Neural cell (in vitro differentiated cells): ENCODE results near the gene ACADM.

Experiments used
- EZH2 ChIP-seq: fragments of 200-600, 300-800 bp; shearing (Covaris generic), sonication (generic); IDR thresholded peaks from 2 replicates; pipeline ENCODE4 v1.6.1; 2014; ENCODE audit warnings: antibody characterized with exemption, low read length, borderline replicate concordance, mild to moderate bottlenecking; ENCODE audit not compliant: insufficient read depth, poor library complexity, severe bottlenecking
- MXI1 ChIP-seq: fragments of 450-650 bp; conservative IDR thresholded peaks from 2 replicates; pipeline ENCODE4 v1.6.1; 2014; ENCODE audit warnings: antibody characterized with exemption, mild to moderate bottlenecking; ENCODE audit not compliant: poor library complexity, severe bottlenecking
- TF ChIP-seq, protein P1 (sequence below): fragments of 450-650 bp; IDR thresholded peaks from 2 replicates; pipeline ENCODE4 v1.5.1; 2014; ENCODE audit warnings: antibody characterized with exemption, mild to moderate bottlenecking, moderate library complexity; ENCODE audit not compliant: poor library complexity, severe bottlenecking
- TF ChIP-seq, protein P2 (sequence below): IDR thresholded peaks from 2 replicates; pipeline ENCODE4 v1.6.1; 2012; ENCODE audit warnings: borderline replicate concordance

DNA sequence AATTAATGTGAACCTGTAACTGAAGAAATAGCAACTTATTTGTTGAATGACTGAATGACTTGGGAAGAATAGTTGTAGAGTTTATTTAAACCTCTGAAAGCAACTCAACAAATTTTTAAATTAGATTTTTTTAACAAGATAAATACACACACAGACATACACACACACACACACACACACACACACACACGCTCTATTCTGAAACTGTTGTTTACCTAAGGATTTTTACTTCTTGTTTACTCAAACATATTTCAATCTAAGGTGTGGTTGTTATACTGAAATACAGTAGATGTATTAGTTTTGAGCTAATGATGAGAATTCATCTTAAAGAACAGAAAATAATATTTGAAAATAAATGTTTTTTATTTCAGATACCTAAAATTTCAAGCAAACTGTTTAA lies 11.5 kb downstream of the ACADM start:
- TF ChIP-seq, protein P1, sequence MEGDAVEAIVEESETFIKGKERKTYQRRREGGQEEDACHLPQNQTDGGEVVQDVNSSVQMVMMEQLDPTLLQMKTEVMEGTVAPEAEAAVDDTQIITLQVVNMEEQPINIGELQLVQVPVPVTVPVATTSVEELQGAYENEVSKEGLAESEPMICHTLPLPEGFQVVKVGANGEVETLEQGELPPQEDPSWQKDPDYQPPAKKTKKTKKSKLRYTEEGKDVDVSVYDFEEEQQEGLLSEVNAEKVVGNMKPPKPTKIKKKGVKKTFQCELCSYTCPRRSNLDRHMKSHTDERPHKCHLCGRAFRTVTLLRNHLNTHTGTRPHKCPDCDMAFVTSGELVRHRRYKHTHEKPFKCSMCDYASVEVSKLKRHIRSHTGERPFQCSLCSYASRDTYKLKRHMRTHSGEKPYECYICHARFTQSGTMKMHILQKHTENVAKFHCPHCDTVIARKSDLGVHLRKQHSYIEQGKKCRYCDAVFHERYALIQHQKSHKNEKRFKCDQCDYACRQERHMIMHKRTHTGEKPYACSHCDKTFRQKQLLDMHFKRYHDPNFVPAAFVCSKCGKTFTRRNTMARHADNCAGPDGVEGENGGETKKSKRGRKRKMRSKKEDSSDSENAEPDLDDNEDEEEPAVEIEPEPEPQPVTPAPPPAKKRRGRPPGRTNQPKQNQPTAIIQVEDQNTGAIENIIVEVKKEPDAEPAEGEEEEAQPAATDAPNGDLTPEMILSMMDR, result no peak
- TF ChIP-seq MXI1, result no peak
- no peak for TF ChIP-seq EZH2
- TF ChIP-seq, protein P2, sequence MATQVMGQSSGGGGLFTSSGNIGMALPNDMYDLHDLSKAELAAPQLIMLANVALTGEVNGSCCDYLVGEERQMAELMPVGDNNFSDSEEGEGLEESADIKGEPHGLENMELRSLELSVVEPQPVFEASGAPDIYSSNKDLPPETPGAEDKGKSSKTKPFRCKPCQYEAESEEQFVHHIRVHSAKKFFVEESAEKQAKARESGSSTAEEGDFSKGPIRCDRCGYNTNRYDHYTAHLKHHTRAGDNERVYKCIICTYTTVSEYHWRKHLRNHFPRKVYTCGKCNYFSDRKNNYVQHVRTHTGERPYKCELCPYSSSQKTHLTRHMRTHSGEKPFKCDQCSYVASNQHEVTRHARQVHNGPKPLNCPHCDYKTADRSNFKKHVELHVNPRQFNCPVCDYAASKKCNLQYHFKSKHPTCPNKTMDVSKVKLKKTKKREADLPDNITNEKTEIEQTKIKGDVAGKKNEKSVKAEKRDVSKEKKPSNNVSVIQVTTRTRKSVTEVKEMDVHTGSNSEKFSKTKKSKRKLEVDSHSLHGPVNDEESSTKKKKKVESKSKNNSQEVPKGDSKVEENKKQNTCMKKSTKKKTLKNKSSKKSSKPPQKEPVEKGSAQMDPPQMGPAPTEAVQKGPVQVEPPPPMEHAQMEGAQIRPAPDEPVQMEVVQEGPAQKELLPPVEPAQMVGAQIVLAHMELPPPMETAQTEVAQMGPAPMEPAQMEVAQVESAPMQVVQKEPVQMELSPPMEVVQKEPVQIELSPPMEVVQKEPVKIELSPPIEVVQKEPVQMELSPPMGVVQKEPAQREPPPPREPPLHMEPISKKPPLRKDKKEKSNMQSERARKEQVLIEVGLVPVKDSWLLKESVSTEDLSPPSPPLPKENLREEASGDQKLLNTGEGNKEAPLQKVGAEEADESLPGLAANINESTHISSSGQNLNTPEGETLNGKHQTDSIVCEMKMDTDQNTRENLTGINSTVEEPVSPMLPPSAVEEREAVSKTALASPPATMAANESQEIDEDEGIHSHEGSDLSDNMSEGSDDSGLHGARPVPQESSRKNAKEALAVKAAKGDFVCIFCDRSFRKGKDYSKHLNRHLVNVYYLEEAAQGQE, result no peak
